HG03432 (cell line): ENCODE data around the gene AAGAB.
A peak's percentile ranks its signal among the peaks of the same experiment; 100 is the strongest.
"Not testable (repeated sequence)": the region's sequence is repeated elsewhere in the genome, so short reads cannot be mapped to it uniquely, and the experiment has no call there.

Source experiments
- ATAC-seq: cut with Tn5 transposase; IDR thresholded peaks from one replicate; pipeline ENCODE4 v1.9.1; 2021; ENCODE audit warnings: mild to moderate bottlenecking, moderate library complexity; ENCODE audit not compliant: unreplicated experiment

AAGAB gene, protein sequence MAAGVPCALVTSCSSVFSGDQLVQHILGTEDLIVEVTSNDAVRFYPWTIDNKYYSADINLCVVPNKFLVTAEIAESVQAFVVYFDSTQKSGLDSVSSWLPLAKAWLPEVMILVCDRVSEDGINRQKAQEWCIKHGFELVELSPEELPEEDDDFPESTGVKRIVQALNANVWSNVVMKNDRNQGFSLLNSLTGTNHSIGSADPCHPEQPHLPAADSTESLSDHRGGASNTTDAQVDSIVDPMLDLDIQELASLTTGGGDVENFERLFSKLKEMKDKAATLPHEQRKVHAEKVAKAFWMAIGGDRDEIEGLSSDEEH

GRCh38 chr15:67254238-67255175 lies at the start of gene AAGAB, which contains the start of gene IQCH:
Gene AAGAB (minus strand): TSS chr15:67254661. CDS start chr15:67254631, 30 bp downstream.
Gene IQCH (plus strand): TSS chr15:67254786. CDS start chr15:67254897, 111 bp downstream.
- peak; percentile 98 for ATAC-seq

- ATAC-seq: no peak
Measured at GRCh38 chr15:67303490-67304363, 49.3 kb upstream of the AAGAB start.

GRCh38 chr15:67300266-67301025 lies 46.0 kb upstream of the AAGAB start:
- no peak for ATAC-seq

GRCh38 chr15:67296684-67297083 lies 42.2 kb upstream of the AAGAB start:
- no peak for ATAC-seq

DNA sequence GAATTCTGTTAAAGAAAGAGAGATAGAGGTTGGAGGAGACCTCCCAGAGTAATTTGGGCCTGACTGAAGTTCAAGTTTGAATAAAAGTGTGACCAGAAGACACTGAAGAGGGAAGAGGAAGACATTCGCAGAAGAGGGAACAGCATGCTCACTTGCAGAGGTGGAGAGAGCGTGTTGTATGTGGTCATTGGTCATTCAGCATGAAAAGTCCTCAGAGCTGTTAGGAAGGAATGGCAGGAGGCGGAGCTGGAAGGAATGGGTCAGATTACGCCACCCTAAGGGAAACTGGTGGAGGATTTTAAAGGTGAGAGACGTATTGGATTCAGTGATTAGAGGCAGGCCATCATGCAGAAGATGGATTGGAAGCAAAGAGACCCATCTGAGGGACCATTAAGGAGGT lies 41.7 kb upstream of the AAGAB start:
- no peak for ATAC-seq

DNA sequence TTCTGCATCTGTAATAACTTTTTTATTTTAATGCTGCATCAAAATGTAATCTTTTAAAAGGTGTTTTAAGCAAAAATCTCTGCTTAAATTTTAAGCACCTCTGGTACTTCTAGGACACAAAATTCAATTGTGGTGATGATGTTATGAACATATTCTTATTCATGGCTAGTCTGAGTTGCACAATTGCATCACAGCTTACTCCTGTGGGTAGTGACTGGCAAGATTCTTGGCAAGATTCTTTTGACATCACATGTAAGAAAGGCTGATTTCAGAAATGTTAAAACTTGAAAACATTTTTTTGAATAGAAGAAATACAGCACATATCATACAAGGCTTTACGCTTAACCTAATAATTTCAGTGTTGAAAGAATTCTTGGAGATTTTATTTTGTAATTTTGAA lies 35.9 kb upstream of the AAGAB start:
- ATAC-seq: no peak

- ATAC-seq: not testable (repeated sequence)
Measured at GRCh38 chr15:67286400-67286799, 31.9 kb upstream of the AAGAB start.

- ATAC-seq: not testable (repeated sequence)
Measured at GRCh38 chr15:67285625-67286024, 31.2 kb upstream of the AAGAB start.

- ATAC-seq: no peak
Measured at GRCh38 chr15:67281714-67282113, 27.3 kb upstream of the AAGAB start.

- no peak for ATAC-seq
Measured at GRCh38 chr15:67280217-67280616, 25.8 kb upstream of the AAGAB start.

- no peak for ATAC-seq
Measured at GRCh38 chr15:67276666-67277065, 22.2 kb upstream of the AAGAB start.

DNA sequence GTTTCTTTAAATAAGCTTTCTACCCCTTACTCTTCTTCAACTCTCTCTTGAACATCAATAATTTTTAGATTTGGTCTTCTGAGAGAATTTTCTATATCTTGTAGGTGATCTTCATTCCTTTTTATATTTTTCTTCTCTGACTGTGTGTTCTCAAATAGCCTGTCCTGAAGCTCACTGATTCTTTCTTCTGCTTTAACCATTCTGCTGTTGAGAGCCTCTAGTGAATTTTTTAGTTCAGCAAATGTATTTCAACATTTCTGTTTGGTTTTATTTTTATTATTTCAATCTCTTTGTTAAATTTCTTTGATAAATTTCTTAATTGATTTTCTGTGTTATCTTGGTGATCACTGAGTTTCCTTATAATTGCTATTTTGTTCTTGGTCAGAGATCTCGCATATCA lies 19.8 kb upstream of the AAGAB start:
- no peak for ATAC-seq

DNA sequence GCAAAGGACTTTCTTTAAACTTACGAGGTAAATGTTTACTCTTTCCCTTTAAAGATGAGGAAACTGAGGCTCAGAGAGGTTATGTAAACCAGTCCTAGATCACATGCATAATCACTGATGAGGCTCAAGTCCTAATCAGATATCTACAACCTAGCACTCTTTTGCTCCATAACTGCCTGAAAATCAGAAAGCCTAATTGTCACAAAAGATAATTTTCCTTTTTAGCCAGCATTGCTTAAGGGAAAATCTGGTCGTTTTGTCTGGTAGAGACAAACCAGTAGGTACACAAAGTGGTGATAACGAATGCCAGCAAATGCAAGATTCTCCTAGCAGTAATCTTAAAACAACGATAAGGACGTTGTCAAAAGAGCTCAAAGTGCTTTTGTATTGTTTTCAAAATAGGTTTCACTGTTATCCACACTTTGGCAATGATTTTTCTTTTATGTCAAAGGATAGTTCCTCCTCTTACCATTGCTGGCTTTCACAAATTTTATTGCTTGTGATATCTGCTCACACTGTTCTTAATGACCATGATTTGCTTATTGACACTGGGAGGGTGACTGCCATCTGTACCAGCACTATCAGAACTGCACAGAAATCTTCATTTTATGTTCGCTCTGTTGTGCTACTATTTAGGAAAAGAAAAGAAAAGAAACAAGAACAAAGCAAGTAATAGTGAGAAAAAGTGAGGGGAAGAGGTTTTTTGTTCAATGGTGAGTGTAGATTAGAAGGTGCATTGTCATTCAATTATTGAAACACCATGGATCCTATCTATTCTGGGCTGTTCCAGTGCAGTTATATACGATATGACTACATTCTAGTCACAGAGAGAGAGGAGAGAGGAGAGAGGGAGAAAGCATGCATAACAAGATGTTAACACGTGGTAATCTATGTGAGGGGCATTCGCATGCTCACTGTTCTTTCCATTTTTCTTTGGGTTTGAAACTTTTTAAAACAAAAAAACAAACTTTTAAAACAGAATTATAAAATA lies 13.8 kb upstream of the AAGAB start:
- ATAC-seq: no peak

DNA sequence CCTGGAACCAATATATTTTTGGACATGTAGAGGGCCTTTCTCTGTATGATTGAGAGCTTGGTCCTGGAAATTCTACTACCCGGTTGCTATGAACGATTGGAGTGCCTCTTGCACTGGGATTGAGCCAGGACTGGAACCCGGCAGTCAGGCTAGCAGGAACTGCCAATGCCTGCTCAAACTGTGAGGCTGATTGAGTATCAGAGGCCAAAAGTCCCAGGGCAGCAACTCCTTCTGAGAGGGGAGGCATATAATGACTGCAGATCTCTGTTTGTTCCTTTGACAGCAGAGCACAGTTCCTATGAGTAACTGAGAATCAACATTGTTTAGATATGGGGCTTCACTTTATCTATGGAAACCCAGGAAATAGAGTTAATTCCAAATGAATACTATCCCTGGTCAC lies 13.0 kb upstream of the AAGAB start:
- no peak for ATAC-seq

DNA sequence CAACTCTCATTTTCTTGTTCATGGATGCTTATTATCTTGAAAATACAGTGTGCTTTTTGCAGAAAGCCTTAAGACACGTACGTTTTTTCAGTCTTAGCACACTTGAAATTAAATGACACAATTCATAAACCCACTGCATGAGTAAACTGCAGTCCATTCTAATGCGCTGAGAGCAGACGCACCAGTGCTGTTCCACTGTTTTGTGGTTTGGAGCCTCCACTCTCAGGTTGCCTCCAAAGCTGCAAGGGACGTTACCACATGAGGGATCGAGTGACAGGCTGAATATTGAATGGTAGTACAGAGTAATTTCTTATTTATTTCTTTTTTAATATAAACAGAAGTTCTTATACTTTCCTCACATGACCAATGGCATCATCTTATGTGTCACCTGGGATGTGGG lies 12.4 kb upstream of the AAGAB start:
- ATAC-seq: no peak

- ATAC-seq: no peak
Measured at GRCh38 chr15:67259806-67260205, 5.3 kb upstream of the AAGAB start.

GRCh38 chr15:67259379-67259778 lies 4.9 kb upstream of the AAGAB start:
- ATAC-seq: no peak

- not testable (repeated sequence) for ATAC-seq
Measured at GRCh38 chr15:67258412-67258811, 4.0 kb upstream of the AAGAB start.

- no peak for ATAC-seq
Measured at GRCh38 chr15:67256051-67256450, 1.6 kb upstream of the AAGAB start.
